Measurements from ENCODE around the gene B9D1.
A peak's percentile ranks its signal among the peaks of the same experiment; 100 is the strongest.

Gene B9D1

DNA sequence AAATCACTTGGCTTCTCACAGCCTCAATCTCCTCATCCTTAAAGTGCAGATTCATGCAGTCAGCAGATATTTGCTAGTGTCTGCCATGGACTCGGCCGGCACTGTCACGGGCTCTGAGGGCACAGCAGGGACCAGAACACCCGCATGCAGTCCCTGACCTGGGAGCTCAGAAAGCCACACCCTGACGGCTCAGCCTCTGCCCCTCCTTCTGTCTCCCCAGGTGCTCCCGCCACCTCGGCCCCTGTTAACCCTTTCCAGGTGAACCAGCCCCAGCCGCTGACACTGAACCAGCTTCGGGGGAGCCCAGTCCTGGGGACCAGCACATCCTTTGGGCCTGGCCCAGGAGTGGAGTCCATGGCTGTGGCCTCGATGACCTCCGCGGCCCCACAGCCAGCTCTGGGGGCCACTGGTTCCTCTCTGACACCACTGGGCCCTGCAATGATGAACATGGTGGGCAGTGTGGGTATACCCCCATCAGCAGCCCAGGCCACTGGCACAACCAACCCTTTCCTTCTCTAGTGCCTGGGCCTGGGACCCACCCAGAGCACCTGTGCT, 28.7 kb downstream of the B9D1 start:
- no peak for TF ChIP-seq CTCF (IDR thresholded peaks at IDR 0.05; ENCODE audit: low read depth, low read length)
- no peak for DNase-seq (ENCODE audit: low read depth in 2 of 2)
- H3K4me3 ChIP-seq (replicated peaks in 1 of 2; ENCODE audit: low read depth in 2 of 2, low read length in 2 of 2), result no peak overlapping the region

GRCh38 chr17:19333132-19333440, 29.4 kb downstream of the B9D1 start:
- TF ChIP-seq CTCF (IDR thresholded peaks at IDR 0.05; ENCODE audit: low read depth, low read length), result no peak
- H3K4me3 ChIP-seq (replicated peaks in 1 of 2; ENCODE audit: low read depth in 2 of 2, low read length in 2 of 2), result no peak overlapping the region
- no peak for DNase-seq (ENCODE audit: low read depth in 2 of 2)

DNA sequence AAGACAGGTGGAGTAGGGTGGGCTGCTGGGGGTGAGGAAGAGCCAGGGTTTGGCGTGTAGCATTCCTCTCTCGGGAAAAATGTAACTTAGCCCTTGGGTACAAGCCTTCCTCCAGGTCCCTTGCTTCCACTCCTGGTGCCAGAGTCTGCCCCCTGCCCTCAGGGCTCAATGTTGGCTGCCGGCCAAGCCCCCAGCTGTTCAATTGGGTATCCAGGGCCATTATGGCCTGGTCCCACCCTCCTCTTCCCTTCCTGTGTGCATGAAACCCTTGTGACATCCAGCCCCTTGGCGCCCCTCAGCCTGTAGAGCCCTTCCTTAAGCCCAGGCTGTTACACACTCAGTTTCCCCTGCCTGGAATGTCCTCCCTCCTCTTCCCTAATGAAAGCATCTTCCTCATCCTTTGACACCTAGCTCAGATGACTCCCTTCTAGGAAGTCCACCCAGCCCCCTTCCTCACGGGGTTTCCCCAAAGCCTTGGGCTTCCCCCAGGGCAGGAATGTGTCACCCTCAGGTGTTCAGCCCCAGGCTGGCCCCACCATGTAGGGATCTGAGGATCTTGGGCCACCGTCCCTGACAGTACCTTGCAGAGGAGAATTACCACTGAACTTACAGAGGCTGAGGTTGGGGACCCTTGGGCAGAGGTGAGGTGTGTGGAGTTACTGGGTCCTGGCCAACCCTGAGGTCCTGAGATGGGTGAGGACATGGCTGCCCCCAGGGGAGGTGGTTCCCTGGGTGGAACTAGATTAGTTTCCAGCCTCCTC, 30.0 kb downstream of the B9D1 start:
- H3K4me3 ChIP-seq (replicated peaks in 1 of 2; ENCODE audit: low read depth in 2 of 2, low read length in 2 of 2), result no peak overlapping the region
- DNase-seq (ENCODE audit: low read depth in 2 of 2), result no peak
- no peak for TF ChIP-seq CTCF (IDR thresholded peaks at IDR 0.05; ENCODE audit: low read depth, low read length)

DNA sequence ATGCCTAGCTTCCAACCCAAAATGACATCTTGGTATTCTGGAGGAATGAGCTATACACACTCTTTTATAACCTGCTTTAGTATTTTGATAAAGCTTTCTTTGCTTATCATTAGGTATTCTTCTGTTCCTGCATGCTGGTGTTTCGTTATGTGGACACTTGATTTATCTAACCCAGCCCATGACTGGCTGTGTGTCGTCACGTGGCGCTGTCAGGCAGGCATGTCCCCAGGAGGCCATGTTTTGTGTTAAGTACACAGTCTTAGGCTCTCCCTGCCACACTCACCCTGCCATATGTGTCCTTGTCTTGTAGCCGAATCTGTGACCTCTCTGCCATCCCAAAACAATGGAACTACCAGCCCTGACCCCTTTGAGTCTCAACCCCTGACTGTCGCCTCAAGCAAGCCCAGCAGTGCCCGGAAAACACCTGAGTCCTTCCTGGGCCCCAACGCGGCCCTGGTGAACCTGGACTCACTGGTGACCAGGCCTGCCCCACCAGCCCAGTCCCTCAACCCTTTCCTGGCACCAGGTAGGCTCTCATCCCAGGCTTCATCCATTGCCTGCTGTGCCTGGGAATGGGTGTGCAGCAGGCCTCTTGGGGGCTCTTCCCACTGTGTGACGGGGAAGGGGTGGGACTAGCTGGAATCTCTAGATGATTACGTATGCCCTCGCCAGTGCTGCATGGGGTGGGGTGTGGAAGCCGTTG, 30.8 kb downstream of the B9D1 start:
- DNase-seq (ENCODE audit: low read depth in 2 of 2), result no peak
- no peak overlapping the region for H3K4me3 ChIP-seq (replicated peaks in 1 of 2; ENCODE audit: low read depth in 2 of 2, low read length in 2 of 2)
- no peak for TF ChIP-seq CTCF (IDR thresholded peaks at IDR 0.05; ENCODE audit: low read depth, low read length)

- no peak overlapping the region for H3K4me3 ChIP-seq (replicated peaks in 1 of 2; ENCODE audit: low read depth in 2 of 2, low read length in 2 of 2)
- TF ChIP-seq CTCF (IDR thresholded peaks at IDR 0.05; ENCODE audit: low read depth, low read length), result no peak
- DNase-seq (ENCODE audit: low read depth in 2 of 2), result peak; percentile 71 to 89
These were observed 31.4 kb downstream of the B9D1 start for GRCh38 chr17:19331134-19331533.

DNA sequence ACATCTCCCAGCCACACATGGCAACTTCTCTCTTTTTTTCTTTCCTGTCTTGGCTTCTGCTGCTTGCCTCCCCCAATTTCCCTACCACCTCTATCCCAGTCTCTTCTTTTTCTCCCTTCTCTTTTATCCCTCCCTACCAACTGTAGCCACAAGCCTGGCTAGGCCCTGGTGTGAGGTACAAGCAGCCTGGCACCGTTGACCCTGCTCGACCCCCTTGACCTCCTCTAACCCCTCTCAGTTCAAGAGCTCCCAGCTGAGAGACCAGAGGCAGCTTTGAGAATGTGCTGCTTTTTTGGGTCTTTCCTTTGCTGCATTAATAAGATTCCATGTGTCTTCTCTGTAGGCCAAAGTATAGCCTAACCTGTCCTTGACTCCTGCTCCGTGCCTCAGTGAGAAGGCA, 32.3 kb downstream of the B9D1 start:
- TF ChIP-seq CTCF (IDR thresholded peaks at IDR 0.05; ENCODE audit: low read depth, low read length), result no peak
- DNase-seq (ENCODE audit: low read depth in 2 of 2), result no peak
- H3K4me3 ChIP-seq (replicated peaks in 1 of 2; ENCODE audit: low read depth in 2 of 2, low read length in 2 of 2), result no peak overlapping the region

All from cardiac fibroblast (primary cell).